ENCODE measurements around the gene PLLP.

GRCh38 chr16:57264381-57264780, 20.1 kb downstream of the PLLP start:
- TF ChIP-seq CTCF (IDR thresholded peaks at IDR 0.05) (no peak), POLR2A (IDR thresholded peaks at IDR 0.05) (no peak)
